ENCODE results near the gene TYK2.

DNA sequence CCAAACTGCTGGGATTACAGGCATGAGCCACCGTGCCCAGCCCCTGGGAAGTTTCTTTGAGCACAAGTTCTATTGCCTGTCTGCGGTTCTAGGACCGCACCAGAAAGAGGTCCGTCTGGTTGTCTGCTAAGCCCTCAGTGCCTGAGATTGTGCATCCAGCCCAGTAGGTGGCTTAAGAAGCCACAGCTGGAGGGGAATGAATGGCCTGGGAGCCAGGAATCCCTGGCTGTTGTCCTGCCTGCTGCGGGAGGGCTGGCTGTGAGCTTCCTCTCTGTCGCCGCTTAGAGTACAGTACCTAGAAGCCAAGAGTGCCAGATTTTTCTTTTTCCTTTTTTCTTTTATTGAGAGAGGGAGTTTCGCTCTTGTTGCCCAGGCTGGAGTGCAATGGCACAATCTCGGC, 4.2 kb upstream of the TYK2 start:
- TF ChIP-seq, protein P1, sequence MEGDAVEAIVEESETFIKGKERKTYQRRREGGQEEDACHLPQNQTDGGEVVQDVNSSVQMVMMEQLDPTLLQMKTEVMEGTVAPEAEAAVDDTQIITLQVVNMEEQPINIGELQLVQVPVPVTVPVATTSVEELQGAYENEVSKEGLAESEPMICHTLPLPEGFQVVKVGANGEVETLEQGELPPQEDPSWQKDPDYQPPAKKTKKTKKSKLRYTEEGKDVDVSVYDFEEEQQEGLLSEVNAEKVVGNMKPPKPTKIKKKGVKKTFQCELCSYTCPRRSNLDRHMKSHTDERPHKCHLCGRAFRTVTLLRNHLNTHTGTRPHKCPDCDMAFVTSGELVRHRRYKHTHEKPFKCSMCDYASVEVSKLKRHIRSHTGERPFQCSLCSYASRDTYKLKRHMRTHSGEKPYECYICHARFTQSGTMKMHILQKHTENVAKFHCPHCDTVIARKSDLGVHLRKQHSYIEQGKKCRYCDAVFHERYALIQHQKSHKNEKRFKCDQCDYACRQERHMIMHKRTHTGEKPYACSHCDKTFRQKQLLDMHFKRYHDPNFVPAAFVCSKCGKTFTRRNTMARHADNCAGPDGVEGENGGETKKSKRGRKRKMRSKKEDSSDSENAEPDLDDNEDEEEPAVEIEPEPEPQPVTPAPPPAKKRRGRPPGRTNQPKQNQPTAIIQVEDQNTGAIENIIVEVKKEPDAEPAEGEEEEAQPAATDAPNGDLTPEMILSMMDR (IDR thresholded peaks at IDR 0.05; ENCODE audit: low read depth, low read length, missing input control), result no peak
- TF ChIP-seq, protein P2, sequence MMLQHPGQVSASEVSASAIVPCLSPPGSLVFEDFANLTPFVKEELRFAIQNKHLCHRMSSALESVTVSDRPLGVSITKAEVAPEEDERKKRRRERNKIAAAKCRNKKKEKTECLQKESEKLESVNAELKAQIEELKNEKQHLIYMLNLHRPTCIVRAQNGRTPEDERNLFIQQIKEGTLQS (IDR thresholded peaks at IDR 0.05), result no peak

All from liver (tissue), 3 donors.